ENCODE results near the gene PAQR7.

Gene PAQR7

DNA sequence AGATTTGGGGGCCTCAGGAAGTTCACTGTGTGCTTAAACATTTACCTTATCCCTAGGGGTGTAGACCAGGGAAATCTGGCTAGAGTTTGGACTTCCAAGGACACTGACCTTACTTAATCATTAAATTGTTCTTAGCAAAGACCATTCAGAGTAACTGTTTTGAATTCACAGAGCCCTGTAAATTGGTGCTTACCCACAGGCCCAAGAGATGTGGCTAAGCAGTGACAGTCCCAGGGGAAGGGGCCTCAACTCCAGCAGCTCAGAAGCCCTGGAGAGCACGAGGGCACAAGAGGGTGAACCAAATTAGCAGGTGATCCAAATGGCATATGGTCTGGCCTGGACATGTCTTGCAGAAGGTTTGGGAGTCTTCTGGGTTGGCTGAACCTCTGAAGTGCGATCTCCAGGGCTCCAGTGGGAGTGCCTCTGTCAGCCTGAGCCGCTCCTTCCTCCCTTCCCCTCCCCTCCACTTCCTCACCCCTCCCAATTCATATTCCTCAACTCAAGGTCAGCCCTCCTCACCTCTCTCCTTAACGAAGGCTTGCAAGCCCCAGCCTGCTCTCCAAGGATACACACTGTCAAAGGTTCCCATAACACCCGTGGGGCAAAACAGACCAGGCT is 4.3 kb downstream of the PAQR7 start:
- no peak for ATAC-seq
- TF ChIP-seq ZFP3 (CRISPR knock-in tag; IDR thresholded peaks at IDR 0.05) (no peak), GLIS3 (CRISPR knock-in tag; IDR thresholded peaks at IDR 0.05) (no peak), PPARA (CRISPR knock-in tag; IDR thresholded peaks at IDR 0.05; ENCODE audit: borderline replicate concordance) (no peak), BACH2 (CRISPR knock-in tag; IDR thresholded peaks at IDR 0.05; ENCODE audit: borderline replicate concordance) (no peak), CREB5 (CRISPR knock-in tag; IDR thresholded peaks at IDR 0.05; ENCODE audit: low read depth) (no peak), ARNTL (CRISPR knock-in tag; IDR thresholded peaks at IDR 0.05; ENCODE audit: borderline replicate concordance, low read depth) (no peak), CSRNP3 (CRISPR knock-in tag; IDR thresholded peaks at IDR 0.05) (no peak)

DNA sequence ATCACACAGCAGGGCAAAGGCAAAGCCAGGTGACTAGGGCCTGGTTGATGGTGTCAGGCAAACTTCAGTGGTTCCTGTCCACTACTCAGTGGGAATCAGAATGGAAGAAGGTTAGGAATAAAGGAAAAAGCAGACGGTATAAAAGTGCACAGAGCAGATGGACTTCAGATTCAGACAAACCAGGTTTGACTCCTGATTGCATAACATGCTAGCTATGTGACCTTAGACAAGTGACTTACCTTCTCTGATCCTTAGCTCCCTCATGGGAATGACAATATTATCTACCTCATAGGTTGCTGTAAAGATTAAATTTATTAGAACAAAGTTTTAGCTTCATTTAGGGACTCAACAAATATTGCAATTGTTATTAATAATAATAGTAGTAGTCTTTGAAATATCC is 4.9 kb downstream of the PAQR7 start:
- TF ChIP-seq GLIS3 (CRISPR knock-in tag; IDR thresholded peaks at IDR 0.05) (no peak), TOX (CRISPR knock-in tag; IDR thresholded peaks at IDR 0.05; ENCODE audit: borderline replicate concordance) (no peak), BACH2 (CRISPR knock-in tag; IDR thresholded peaks at IDR 0.05; ENCODE audit: borderline replicate concordance) (no peak)
- TF ChIP-seq, protein P1, sequence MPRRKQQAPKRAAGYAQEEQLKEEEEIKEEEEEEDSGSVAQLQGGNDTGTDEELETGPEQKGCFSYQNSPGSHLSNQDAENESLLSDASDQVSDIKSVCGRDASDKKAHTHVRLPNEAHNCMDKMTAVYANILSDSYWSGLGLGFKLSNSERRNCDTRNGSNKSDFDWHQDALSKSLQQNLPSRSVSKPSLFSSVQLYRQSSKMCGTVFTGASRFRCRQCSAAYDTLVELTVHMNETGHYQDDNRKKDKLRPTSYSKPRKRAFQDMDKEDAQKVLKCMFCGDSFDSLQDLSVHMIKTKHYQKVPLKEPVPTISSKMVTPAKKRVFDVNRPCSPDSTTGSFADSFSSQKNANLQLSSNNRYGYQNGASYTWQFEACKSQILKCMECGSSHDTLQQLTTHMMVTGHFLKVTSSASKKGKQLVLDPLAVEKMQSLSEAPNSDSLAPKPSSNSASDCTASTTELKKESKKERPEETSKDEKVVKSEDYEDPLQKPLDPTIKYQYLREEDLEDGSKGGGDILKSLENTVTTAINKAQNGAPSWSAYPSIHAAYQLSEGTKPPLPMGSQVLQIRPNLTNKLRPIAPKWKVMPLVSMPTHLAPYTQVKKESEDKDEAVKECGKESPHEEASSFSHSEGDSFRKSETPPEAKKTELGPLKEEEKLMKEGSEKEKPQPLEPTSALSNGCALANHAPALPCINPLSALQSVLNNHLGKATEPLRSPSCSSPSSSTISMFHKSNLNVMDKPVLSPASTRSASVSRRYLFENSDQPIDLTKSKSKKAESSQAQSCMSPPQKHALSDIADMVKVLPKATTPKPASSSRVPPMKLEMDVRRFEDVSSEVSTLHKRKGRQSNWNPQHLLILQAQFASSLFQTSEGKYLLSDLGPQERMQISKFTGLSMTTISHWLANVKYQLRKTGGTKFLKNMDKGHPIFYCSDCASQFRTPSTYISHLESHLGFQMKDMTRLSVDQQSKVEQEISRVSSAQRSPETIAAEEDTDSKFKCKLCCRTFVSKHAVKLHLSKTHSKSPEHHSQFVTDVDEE (CRISPR knock-in tag; IDR thresholded peaks at IDR 0.05) = no peak
- ATAC-seq = no peak

DNA sequence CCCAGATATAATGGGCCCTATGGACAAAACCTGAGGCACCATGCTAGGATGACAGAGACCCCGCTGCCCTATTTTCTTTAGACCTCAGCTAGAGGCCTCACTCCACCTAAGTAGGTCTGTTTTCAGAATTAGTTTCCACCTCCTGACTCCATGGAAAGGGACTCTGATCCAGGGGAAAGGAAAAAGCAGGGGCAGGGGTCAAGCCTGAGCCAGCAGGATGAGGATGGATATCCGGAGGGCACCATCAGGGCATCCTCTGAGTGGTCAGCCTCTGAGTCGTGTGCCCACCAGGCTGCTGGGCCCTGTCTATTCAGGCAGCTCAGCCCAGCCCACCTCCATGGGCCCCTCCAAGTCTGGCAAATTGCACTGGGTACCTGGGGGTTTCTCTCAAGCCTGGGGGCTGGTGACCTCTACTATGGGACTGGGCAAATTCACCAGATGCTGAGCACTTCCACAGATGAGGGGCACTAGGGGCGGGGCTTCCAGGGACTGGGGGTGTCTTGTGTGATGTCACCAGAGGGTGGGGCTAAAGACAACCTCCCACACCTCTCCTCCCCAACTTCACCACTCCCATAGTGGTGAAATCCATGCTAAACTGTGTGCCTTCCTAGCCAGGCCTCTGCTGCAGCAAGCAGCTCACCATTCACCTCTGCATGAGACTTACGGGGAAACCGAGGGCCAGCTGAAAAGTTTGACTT is 5.5 kb downstream of the PAQR7 start:
- ATAC-seq = no peak
- TF ChIP-seq ARNTL (CRISPR knock-in tag; IDR thresholded peaks at IDR 0.05; ENCODE audit: borderline replicate concordance, low read depth) = no peak
- no peak for TF ChIP-seq CSDC2 (CRISPR knock-in tag; IDR thresholded peaks at IDR 0.05)
- TF ChIP-seq OSR1 (CRISPR knock-in tag; IDR thresholded peaks at IDR 0.05) = no peak
- TF ChIP-seq, protein P1 (CRISPR knock-in tag; IDR thresholded peaks at IDR 0.05) = no peak
- no peak for TF ChIP-seq BACH2 (CRISPR knock-in tag; IDR thresholded peaks at IDR 0.05; ENCODE audit: borderline replicate concordance)
- TF ChIP-seq ZNF8 (CRISPR knock-in tag; IDR thresholded peaks at IDR 0.05) = no peak
- TF ChIP-seq ESRRG (CRISPR knock-in tag; IDR thresholded peaks at IDR 0.05) = no peak
- no peak for TF ChIP-seq TCF4 (CRISPR knock-in tag; IDR thresholded peaks at IDR 0.05; ENCODE audit: borderline replicate concordance)
- TF ChIP-seq CREB5 (CRISPR knock-in tag; IDR thresholded peaks at IDR 0.05; ENCODE audit: low read depth) = no peak
- no peak for TF ChIP-seq ZNF565 (CRISPR knock-in tag; conservative IDR thresholded peaks at IDR 0.05; ENCODE audit: low read depth)
- no peak for TF ChIP-seq SNAI2 (CRISPR knock-in tag; IDR thresholded peaks at IDR 0.05)
- no peak for TF ChIP-seq ISL1 (CRISPR knock-in tag; IDR thresholded peaks at IDR 0.05)
- TF ChIP-seq, protein P2, sequence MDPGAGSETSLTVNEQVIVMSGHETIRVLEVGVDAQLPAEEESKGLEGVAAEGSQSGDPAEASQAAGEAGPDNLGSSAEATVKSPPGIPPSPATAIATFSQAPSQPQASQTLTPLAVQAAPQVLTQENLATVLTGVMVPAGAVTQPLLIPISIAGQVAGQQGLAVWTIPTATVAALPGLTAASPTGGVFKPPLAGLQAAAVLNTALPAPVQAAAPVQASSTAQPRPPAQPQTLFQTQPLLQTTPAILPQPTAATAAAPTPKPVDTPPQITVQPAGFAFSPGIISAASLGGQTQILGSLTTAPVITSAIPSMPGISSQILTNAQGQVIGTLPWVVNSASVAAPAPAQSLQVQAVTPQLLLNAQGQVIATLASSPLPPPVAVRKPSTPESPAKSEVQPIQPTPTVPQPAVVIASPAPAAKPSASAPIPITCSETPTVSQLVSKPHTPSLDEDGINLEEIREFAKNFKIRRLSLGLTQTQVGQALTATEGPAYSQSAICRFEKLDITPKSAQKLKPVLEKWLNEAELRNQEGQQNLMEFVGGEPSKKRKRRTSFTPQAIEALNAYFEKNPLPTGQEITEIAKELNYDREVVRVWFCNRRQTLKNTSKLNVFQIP (CRISPR knock-in tag; IDR thresholded peaks at IDR 0.05; ENCODE audit: borderline replicate concordance, low read depth) = no peak
- TF ChIP-seq ZNF70 (CRISPR knock-in tag; IDR thresholded peaks at IDR 0.05) = no peak
- no peak for TF ChIP-seq CSRNP3 (CRISPR knock-in tag; IDR thresholded peaks at IDR 0.05)
- TF ChIP-seq ZC3H10 (CRISPR knock-in tag; IDR thresholded peaks at IDR 0.05) = no peak
- no peak for TF ChIP-seq GLIS3 (CRISPR knock-in tag; IDR thresholded peaks at IDR 0.05)
- no peak for TF ChIP-seq TOX (CRISPR knock-in tag; IDR thresholded peaks at IDR 0.05; ENCODE audit: borderline replicate concordance)

All from SK-N-SH treated with all-trans-retinoic acid at 6 μM for 48 hours (cell line).